Cardiac muscle cell (in vitro differentiated cells and primary cell): ENCODE results near the gene OPN1MW3. TPM values are rescaled to one million over a fixed set of nuclear protein-coding genes. Genes with fewer than 3 reads are reported as not detected.
"Not testable (repeated sequence)": the region's sequence is repeated elsewhere in the genome, so short reads cannot be mapped to it uniquely, and the experiment has no call there.

ENCODE experiments used
- DNase-seq, 2 donors: peaks; one replicate each; pipeline versions ENCODE4 v3.0.0 to v3.0.0-alpha.2; 2010 to 2017; ENCODE audit warnings: low read depth in 1 of 2, low spot score in 1 of 2
- H3K27ac ChIP-seq: fragments of 200-600 bp; sonication (generic); 2 replicates; pipeline ENCODE4 v1.5.1; 2016
- H3K27me3 ChIP-seq: fragments of 200-600 bp; sonication (generic); 2 replicates; pipeline ENCODE4 v1.6.0; 2016; ENCODE audit warnings: control low read depth
- H3K36me3 ChIP-seq: fragments of 200-600 bp; sonication (generic); 2 replicates; pipeline ENCODE4 v1.5.1; 2016; ENCODE audit warnings: control low read depth
- H3K4me1 ChIP-seq: fragments of 200-600 bp; sonication (generic); 2 replicates; pipeline ENCODE4 v1.8.1; 2017; ENCODE audit warnings: low read depth, mild to moderate bottlenecking, mixed run types
- H3K4me3 ChIP-seq: fragments of 200-600 bp; sonication (generic); 2 replicates; pipeline ENCODE4 v1.5.1; 2016; ENCODE audit warnings: mild to moderate bottlenecking
- H3K9me3 ChIP-seq: fragments of 200-600 bp; sonication (generic); 2 replicates; pipeline ENCODE4 v1.5.1; 2017; ENCODE audit warnings: low read depth, mild to moderate bottlenecking, control low read depth
- CTCF ChIP-seq: IDR thresholded peaks from 2 replicates; pipeline ENCODE4 v1.5.1; 2012; ENCODE audit warnings: low read depth, mild to moderate bottlenecking, low read length
- polyA plus RNA-seq: library from polyadenylated mRNA; unstranded; fragments of >200 nt; fragmentation: Nextera tagmentation; extraction: Ambion mirVana; gene quantifications from 2 replicates; pipeline ENCODE4 v1.2.1, GENCODE V29; 2016
- total RNA-seq: library from RNA; depleted of rRNA; stranded (reverse); fragments of >200 nt; gene quantifications from 2 replicates; pipeline ENCODE4 v1.2.3, GENCODE V29; 2016

OPN1MW3 gene
- total and polyA plus RNA-seq, 2 experiments from 2014 or later = not detected

- TF ChIP-seq CTCF = no peak
Measured at GRCh38 chrX:154298312-154298711, 40.9 kb downstream of the OPN1MW3 start.

GRCh38 chrX:154300816-154301215, 43.4 kb downstream of the OPN1MW3 start:
- Histone ChIP-seq H3K9me3 (no peaks in the 10 kb centered on the region), H3K27ac (no peak overlapping the region), H3K27me3 (no peaks in the 10 kb centered on the region), H3K36me3 (no peaks in the 10 kb centered on the region), H3K4me1 (no peaks in the 10 kb centered on the region), H3K4me3 (no peak overlapping the region)
- DNase-seq = no peak
- TF ChIP-seq CTCF = no peak

More at GRCh38 chrX:154298312-154298711, 40.9 kb downstream of the OPN1MW3 start:
- no peak for DNase-seq
- no peaks in the 10 kb centered on the region for H3K27me3 ChIP-seq
- H3K9me3 ChIP-seq = no peaks in the 10 kb centered on the region
- H3K27ac ChIP-seq = no peak overlapping the region
- H3K36me3 ChIP-seq = no peaks in the 10 kb centered on the region
- H3K4me3 ChIP-seq = no peak overlapping the region
- H3K4me1 ChIP-seq = no peaks in the 10 kb centered on the region

DNA sequence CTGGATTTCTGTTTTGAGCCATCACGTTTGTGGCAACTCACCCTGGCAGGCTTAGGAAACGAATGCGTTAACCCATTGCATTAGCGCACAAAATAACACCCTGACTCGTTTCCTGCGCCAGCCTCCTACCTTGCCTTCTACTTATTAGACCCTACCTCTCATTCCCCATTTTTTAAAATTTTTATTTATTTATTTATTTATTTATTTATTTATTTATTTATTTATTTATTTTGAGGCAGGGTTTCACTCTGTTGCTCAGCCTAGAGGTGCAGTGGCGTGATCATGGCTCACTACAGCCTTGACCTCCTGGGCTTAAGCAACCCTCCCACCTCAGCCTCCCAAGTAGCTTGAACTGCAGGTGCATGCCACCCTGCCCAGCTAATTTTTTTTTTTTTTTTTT, 45.6 kb downstream of the OPN1MW3 start:
- not testable (repeated sequence) for H3K4me1 ChIP-seq, H3K27me3 ChIP-seq

GRCh38 chrX:154303476-154303875, 46.1 kb downstream of the OPN1MW3 start:
- DNase-seq = no peak
- Histone ChIP-seq H3K9me3 (no peaks in the 10 kb centered on the region), H3K36me3 (no peaks in the 10 kb centered on the region), H3K27ac (no peak overlapping the region), H3K4me1 (no peaks in the 10 kb centered on the region), H3K27me3 (no peaks in the 10 kb centered on the region), H3K4me3 (no peak overlapping the region)
- no peak for TF ChIP-seq CTCF

More for the DNA sequence above, 45.6 kb downstream of the OPN1MW3 start:
- not testable (repeated sequence) for DNase-seq, H3K9me3 ChIP-seq, H3K27ac ChIP-seq, H3K4me3 ChIP-seq, H3K36me3 ChIP-seq

DNA sequence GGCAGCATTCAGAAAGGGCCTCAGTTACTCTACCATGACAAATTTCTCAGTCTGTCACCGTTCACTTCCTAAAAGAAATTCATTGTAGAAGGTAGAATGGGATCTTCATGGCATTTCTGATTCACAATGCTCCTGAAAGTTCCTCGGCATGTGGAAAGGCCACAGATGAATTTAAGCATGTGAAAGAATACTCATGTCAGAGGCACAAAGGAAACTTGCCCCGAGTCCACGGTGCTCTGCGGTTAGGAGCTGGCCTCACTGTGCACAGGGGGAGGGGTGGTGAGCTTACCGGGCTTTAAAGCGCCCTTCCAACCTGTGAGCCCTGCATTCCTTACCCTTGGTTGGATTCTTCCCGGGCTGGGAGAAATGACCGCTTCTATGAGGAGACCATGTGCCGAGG, 47.5 kb downstream of the OPN1MW3 start:
- Histone ChIP-seq H3K4me3 (no peak overlapping the region), H3K9me3 (no peaks in the 10 kb centered on the region), H3K4me1 (no peaks in the 10 kb centered on the region), H3K27me3 (no peaks in the 10 kb centered on the region), H3K36me3 (no peaks in the 10 kb centered on the region), H3K27ac (no peak overlapping the region)
- DNase-seq = no peak
- TF ChIP-seq CTCF = no peak

GRCh38 chrX:154305541-154306205, 48.3 kb downstream of the OPN1MW3 start:
- H3K36me3 ChIP-seq = no peaks in the 10 kb centered on the region
- H3K4me3 ChIP-seq = no peak overlapping the region
- no peaks in the 10 kb centered on the region for H3K9me3 ChIP-seq
- no peak overlapping the region for H3K27ac ChIP-seq
- H3K4me1 ChIP-seq = no peaks in the 10 kb centered on the region
- DNase-seq = no peak
- H3K27me3 ChIP-seq = no peaks in the 10 kb centered on the region
- TF ChIP-seq CTCF = no peak
